Neural progenitor cell (in vitro differentiated cells): ENCODE data around the gene SRRM1.

Source experiments
- EZH2 ChIP-seq: fragments of 200-600 bp; sonication (generic); IDR thresholded peaks from 2 replicates; pipeline ENCODE4 v1.6.1; 2017; ENCODE audit warnings: antibody characterized with exemption, mild to moderate bottlenecking, moderate library complexity
- TF ChIP-seq, protein P1 (sequence below): fragments of 200-600 bp; sonication (generic); IDR thresholded peaks from 2 replicates; pipeline ENCODE4 v1.5.1; 2017; ENCODE audit warnings: antibody characterized with exemption, mild to moderate bottlenecking

DNA sequence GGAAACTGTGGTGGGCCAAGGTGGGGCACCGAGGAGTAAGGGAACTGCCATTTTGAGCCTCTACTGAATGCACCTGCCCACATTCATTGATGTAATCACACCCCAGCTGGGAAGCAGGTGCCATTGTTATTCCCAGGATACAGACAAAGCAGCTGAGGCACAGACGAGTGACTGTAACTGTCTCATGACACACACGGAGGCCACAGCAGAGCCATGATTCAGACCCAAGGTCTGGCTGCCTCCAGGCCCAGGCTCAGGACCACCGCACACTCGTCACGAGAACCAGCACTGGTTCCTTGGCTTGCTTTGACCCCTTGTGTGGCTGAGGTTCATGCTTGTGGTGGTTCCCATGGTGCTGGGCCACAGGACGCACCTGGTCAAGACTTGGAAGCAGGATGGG lies 56.5 kb downstream of the SRRM1 start:
- TF ChIP-seq, protein P1, sequence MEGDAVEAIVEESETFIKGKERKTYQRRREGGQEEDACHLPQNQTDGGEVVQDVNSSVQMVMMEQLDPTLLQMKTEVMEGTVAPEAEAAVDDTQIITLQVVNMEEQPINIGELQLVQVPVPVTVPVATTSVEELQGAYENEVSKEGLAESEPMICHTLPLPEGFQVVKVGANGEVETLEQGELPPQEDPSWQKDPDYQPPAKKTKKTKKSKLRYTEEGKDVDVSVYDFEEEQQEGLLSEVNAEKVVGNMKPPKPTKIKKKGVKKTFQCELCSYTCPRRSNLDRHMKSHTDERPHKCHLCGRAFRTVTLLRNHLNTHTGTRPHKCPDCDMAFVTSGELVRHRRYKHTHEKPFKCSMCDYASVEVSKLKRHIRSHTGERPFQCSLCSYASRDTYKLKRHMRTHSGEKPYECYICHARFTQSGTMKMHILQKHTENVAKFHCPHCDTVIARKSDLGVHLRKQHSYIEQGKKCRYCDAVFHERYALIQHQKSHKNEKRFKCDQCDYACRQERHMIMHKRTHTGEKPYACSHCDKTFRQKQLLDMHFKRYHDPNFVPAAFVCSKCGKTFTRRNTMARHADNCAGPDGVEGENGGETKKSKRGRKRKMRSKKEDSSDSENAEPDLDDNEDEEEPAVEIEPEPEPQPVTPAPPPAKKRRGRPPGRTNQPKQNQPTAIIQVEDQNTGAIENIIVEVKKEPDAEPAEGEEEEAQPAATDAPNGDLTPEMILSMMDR = no peak
- no peak for TF ChIP-seq EZH2
